HT-29 (cell line): ENCODE measurements around the gene SH3PXD2A. TPM values are rescaled to one million over a fixed set of nuclear protein-coding genes. Genes with fewer than 3 reads are reported as not detected.
A peak's percentile ranks its signal among the peaks of the same experiment; 100 is the strongest.

Experiments
- DNase-seq: peaks from one replicate; pipeline ENCODE4 v3.0.0-alpha.2; 2015; ENCODE audit warnings: low spot score
- total RNA-seq: library from RNA; depleted of rRNA; stranded (reverse); fragments of >200 nt; shearing (Covaris generic); gene quantifications from 2 replicates; pipeline ENCODE4 v1.2.3, GENCODE V29; 2014

The SH3PXD2A gene
- total RNA-seq, 1 experiment from 2014 or later = 2.7 TPM

DNA sequence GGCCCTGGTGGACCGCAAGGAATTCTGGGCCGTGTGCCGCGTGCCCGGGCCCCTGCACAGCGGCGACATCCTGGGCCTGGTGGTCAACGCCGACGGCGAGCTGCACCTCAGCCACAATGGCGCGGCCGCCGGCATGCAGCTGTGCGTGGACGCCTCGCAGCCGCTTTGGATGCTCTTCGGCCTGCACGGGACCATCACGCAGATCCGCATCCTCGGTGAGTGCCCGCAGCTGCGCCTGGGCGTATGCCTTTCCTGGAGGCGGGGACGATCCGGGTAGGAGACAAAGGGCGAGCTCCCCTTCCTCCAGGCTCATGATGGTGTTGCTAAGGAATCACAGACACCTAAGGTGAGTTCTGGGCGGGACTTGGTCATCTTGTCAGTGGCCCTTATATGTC lies 270.4 kb downstream of the SH3PXD2A start:
- no peak for DNase-seq

DNA sequence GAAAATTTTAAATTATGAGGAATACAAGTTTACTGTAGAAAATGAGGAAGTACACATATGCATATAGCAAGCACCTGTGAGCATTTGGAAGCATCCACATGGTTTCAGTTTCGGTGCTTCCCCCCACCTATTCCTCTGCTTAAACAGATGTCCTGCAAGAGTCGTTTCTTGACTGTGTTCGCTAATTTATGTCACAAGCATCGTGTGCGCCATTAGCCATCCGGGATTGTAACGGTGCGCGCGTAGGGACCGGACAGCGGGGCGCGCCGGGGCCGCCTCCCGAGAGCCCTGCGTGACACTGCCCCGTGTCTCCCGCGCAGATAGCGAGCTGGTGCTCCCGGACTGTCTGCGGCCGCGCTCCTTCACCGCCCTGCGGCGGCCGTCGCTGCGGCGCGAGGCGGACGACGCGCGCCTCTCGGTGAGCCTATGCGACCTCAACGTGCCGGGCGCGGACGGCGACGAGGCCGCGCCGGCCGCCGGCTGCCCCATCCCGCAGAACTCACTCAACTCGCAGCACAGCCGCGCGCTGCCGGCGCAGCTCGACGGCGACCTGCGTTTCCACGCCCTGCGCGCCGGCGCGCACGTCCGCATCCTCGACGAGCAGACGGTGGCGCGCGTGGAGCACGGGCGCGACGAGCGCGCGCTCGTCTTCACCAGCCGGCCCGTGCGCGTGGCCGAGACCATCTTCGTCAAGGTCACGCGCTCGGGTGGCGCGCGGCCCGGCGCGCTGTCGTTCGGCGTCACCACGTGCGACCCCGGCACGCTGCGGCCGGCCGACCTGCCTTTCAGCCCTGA lies 271.0 kb downstream of the SH3PXD2A start:
- DNase-seq = no peak

DNA sequence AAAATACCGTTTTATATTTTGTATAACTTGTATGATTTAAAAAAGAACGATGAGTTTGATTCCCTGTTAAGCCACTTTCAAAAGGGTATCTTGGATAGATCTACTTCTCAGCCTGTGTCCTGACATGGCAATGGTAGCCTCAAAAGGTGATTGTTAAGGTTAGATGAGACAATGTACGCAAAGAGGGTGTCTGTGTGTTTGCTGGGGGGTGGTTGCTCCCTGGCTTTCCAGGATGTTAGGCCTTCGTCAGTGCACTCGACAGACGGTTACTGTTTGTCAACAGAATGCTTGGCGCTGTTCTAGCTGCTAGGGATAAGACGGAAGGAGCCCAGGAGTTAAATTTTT lies 271.5 kb downstream of the SH3PXD2A start:
- no peak for DNase-seq

DNA sequence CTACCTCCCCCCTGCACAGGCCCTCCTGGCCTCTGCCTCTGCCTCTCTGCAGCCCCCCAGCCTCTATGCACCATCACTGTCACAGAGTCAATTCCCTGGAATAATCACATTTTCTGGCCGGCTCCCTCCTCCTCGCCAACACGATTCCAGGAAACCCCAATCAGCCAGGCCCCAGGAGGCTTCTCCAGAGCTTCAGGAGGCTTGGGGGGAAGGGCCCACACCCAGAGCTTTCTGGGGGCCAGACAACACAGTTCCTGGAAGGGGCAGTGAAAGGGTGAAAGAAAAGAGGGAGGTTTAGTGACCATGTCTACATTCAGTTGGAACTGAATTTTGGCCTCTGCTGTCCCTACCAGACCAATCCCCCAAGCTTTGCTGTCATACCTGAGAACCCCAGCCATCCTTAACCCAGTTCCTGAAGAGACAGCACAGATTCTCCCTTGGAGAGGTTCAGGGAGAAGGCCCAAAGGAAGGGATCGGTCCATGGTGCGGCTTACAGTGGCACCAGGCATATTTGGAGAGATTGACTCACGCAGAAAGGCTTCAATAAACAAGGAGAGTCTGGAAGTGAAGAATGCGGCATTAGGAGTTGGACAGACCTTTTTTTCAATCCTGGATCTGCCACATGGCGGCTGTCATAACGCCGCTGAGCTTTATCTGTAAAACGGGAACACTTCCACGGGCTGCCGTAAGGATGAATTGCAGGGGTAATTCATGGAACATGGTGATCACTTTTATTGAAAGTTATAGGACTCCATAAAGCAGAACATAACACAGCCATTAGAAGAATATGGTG lies 272.8 kb downstream of the SH3PXD2A start:
- DNase-seq = no peak

DNA sequence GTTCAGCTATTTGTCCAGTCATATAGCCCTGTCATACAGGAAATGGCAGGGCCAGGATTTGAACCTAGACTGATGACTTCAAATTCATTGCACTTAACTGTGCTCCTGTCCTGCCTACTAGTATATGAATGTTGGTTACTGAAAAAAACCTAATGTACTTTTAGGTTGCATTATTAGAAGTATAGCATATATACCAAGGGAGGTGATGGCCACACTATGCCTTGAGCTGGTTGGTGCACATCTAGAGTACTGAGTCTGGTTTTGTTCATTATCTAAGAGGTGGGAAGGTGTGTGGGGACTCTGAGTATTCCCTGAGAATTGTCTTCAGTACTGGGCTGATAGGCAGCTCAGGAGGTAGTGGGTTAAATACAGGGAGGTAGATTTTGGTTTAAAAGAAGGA lies 273.9 kb downstream of the SH3PXD2A start:
- DNase-seq = no peak

DNA sequence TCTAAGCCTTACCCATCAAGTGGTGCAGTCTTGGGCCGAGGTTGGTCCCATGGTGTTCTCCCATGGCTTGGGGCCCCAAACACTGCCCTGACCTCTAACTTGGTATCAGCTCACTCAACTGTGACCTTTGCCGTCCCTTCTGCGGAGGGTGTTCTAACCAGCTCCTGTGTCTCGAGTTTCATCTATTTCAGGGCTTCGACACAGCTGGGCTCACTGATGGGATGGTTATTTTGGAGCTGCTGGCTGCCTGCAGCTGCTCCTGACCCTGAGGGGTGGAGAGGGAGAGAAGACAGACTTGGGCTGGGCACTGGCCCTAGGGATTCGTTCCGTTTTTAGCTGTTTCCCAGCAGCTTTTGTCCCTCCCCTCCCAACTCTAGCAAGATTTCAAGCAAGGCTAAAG lies 274.9 kb downstream of the SH3PXD2A start:
- no peak for DNase-seq

DNA sequence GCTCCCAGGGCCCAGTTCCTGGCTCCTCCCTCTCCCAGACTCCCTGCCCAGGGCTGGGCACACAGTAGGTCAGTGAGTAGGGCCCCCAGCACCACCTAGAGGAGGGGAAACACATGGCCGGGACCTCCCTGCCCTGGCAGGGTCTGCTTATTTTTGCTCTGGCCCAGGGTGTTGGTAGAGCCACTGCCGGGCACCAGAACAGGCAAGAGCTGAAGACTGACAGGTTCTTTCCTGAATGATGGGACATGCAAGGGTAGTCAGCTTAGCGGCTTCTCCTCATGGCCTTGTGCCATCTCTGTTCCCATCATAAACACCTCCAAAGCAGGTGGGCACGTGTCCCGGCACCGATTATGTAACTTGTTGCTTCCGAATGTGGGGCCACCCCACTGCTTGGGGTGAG lies 275.4 kb downstream of the SH3PXD2A start:
- no peak for DNase-seq

DNA sequence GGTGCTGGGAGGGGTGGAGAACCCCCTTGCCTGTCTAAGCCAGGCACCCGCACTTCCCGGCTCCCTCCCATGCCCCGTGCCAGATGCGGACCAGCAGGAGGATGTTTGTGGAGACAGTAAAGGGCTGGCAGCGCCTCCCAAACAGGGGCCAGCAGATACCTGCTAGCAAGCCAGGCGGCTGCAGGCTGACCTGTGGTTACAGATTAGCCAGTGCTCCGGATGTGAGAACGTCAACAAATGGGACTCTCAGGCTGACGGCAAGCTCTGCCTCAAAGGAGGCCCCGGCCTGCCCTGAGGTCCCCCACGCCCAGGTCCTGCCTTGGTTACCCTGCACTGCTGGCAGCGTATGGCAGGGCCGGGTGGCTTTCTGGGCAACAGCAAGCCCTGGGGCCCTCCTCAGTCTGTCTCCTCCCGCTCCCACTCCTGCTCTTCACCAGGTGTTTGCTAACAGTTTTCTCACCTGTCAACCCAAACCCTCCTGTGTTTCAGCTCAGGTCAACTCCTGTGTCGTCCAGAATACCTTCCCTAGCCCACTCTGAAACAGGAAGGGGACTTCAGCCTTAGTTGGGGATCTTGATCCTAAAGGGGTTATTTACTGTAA lies 276.5 kb downstream of the SH3PXD2A start:
- peak; percentile 71 for DNase-seq

DNA sequence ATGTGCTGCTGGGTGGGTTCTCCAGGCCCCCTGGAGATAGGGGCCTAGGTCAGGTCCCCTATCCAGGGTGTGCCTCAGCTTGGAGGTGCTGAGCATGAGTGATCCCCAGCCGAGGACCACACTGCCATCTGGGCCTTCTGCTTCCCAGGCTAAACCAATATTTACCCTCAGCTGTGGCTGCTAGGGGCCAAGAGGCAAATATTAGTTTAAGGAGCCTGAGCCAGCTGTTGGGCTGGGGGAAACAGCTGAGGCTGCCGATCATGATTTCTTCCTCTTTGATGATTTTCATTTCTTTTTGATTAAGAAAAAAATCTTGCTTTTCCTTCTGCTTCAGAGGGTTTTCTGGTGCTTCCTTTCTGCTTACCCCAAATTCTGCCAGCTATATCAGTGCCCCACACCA lies 278.5 kb downstream of the SH3PXD2A start:
- no peak for DNase-seq

DNA sequence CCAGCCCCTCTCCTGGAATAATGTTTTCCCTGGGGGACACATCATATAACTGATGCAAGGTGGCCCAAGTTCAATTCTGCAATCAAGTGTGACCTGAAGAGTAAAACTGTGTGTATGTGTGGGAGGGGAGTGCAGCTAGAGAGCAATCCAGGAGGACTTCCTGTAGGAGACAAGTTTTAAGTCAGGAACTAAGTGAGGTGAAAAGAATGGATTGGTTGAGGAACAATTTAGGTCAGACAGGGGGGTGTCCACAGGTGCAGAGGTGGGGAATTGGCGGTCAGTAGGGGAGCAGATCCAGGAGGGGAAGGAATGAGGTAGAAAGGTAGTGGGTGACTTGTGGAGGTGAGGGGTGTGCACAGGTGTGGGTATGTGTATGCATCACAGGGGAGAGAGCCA lies 279.3 kb downstream of the SH3PXD2A start:
- no peak for DNase-seq

DNA sequence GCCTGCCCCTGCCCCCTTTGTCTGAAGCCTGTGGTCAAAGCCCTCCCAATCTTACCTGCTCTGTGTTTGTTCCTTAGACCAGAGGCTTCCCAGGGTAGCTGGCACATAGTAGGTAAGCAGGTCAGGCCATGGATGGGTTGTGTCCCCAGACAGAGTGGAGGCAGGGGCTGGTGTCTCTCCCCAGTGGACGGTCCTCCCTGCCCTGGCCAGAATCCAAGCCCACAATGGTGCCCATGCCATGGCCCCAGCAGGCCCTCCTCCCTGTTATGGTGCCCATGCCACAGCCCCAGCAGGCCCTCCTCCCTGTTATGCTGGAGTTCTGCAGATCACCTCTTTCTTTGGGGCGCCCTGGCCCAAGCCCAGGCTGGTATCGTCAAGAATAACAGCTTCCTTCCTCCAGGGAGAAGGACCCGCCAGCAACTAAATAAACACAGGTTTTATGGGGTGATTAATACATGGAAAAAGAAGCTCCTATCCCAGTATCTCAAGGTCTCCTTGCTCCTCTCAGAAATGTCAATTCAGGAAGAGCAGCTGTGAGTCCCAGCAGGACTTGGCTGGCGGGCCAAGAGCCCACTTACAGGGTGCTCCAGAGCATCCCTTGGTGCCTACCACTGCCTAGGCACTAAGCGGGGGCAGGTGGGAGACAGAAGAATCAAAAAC lies 279.8 kb downstream of the SH3PXD2A start:
- DNase-seq = no peak

DNA sequence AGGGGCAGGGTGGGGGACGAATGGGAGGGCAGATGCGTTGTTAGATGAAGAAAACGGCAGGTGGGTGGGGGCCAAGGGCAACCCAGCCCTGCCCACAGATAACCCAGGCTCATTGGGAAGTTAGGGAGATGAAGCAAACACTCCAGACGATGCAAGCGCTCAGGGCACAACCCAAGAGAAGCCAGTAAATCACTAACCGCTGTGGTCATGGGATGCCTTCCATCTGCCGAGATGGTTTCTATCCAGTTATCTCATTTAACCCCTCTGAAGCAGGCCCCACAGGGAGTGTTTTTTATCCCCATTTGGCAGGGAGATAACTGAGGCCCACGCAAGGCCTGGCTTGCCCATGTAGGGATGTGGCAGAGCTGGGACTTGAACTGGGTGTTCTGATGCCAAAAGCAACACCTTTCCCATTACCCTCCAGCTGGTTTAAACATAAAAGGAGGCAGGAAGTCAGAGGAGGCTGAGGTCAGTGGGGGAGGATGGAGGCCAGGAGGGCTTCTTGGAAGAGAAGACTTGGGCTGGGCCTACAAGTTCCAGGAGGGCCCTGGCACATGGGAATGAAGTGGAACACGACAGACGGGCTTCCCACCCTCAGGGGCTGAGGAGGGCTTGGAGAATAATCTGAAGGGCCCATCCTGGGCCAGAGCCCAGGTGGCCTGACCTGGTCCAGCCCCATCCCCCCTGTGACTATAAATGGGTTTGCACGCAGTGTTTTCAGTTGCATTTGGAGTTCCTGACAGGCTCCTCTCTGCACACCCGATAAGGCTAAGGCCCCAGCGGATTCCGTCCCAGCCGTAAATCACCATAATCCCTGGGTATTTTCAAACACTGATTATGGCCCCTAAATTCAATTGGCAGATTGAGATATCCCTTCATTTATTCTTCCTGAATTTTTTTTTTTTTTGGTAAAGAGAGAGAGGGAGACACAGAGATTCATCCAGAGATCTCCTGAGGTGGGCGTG lies 281.0 kb downstream of the SH3PXD2A start:
- DNase-seq = no peak

DNA sequence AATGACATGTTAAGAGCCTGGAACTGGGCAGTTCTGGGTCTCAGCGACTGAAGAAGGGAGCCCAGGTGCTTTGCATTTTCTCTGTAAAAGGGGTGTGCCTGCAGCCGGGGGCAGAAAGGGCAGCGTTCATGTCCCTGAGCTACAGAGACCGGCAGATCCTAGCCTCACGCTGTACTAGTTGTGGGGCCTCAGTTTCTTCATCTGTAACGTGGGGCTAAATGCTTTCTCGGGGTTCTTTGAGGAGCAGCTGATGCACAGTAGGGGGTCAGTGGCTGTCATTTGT lies 282.2 kb downstream of the SH3PXD2A start:
- DNase-seq = no peak

DNA sequence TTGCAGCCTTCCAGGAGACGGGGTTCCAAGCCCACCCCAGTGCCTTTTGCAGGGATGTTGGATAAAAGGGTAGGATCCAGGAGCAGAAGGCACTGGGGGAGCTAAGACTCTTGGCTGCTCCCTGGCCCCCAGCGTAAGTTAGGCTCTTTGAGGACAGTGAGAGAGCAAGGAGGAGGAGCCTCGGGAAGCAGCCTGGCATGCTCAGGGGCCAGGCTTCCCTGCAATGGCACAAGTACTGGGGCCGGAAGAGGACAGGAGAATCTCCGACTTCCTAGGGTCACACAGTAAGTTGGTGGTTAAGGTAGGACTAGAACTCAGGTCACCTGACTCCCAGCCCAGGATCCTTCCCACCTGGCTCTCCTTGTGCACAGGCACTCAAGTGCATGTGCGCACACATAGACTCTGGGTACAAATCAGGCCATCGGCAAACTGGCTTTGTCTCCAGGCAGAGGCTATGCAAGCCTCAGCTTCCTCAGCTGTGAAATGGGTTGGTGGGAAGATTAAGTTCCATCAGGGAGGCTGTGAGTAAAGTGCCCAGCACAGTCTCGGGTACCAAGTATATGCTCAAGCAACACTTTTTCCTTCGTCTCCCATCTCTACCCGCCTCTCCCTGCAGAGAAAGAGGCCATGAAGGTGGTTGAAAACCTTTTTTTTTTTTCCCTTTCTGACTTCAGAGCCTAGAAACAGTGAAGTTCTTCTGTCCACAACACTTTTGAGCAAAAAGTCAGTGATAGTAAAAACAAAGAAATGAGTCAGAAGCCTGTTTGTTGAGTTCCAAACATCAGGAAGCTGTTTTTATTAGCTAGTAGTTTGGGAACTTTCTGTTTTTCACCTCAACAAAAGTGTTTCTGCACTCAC lies 282.8 kb downstream of the SH3PXD2A start:
- DNase-seq = no peak

DNA sequence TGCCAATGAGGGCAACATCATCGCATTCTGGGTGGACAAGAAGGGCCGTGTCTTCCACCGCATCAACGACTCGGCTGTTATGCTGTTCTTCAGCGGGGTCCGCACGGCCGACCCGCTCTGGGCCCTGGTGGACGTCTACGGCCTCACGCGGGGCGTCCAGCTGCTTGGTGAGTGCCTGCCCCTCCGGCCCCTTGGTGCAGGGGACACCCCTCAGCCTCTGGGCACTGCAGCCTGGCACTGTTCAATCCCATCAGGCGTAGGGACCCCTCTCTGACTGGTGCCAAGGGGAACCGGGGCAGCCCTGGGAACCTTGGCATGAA lies 283.8 kb downstream of the SH3PXD2A start:
- no peak for DNase-seq

DNA sequence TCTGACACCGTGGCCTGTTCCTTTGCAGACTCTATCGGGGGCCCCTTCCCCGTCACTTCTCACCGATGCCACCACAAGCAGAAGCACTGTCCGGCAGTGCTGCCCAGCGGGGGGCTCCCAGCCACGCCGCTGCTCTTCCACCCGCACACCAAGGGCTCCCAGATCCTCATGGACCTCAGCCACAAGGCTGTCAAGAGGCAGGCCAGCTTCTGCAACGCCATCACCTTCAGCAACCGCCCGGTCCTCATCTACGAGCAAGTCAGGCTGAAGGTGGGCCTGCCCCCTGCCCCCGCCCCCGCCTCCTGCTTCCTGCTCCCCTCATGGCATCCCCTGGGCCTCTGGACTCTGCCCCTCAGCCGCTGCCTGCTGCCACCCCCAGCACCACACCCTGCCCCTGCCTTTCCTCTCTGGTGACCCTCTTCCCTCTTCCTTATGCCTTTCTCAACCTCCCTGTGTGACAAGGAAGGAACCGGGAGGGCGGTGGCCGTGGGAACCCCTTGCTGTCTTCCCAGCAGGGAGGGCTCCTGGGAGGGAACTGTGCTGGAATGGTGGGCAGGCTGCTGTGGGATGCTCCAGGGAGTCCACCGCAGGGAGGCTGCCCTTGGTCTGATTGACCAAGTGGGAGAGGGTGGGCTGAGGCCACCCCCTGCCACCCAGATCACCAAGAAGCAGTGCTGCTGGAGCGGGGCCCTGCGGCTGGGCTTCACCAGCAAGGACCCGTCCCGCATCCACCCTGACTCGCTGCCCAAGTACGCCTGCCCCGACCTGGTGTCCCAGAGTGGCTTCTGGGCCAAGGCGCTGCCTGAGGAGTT lies 284.3 kb downstream of the SH3PXD2A start:
- no peak for DNase-seq

DNA sequence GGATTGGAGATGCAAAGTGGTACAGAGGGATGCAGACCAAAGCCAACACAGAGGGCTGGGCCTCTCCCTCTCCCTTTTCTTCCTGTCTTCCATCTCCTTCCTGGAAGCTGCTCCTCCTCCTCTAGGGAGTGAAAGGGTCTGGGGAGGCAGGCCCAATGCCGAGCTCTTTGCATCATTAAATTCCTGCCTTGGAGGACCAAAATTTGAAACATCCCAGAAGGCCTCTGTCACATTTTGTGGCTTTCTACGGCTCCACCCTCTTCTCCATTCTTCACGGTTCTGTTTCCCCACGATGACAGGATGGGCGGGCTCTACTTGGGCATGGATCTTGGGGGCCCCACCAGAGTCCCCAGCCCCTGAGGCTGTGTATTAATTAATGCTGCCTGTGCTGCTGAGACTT lies 285.5 kb downstream of the SH3PXD2A start:
- DNase-seq = no peak

DNA sequence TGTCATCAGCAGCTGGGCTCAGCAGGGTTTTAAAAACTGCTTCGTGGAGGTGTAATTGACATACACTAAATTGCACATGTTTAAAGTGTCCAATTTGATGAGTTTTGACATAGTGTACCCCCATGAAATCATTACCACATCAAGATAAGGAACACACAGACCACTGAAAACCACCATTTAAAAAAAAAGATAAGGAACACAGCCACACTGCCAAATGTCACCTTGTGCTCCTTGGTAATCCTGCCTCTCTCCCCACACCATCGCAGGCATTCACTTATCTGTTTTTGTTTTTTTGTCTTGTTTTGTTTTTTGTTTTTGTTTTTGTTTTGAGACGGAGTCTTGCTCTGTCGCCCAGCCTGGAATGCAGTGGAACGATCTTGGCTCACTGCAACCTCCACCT lies 286.9 kb downstream of the SH3PXD2A start:
- DNase-seq = no peak

DNA sequence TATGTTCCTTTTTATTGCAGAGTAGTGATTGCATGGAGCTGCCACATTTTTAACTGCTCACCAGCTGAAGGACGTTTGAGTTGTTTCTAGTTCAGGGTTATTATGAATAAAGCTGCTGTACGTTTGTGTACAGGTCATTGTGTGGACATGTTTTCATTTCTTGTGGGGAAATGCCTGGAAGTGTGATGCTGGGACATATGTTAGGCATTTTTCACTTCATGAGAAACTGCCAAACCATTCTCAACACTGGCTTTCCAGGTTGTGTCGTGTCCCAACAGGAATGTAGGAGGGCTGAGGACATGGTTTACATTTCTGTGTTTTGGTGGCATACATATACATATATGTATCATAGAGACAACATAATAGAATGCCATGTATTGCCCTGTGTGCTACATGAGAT lies 288.8 kb downstream of the SH3PXD2A start:
- no peak for DNase-seq
